Kidney (tissue), 14 donors: ENCODE results near the gene AKAP17A. TPM values are rescaled to one million over a fixed set of nuclear protein-coding genes. Genes with fewer than 3 reads are reported as not detected.

Experiments
- DNase-seq, 5 donors: peaks; one replicate each; pipeline ENCODE4 v3.0.0-alpha.2; 2013 to 2020
- FAIRE-seq: peaks from 2 replicates; lab custom pipeline; 2012; peaks lifted over from hg19 to GRCh38; lab: Jason Lieb, UNC
- H3K27ac ChIP-seq, 2 donors: one replicate each; pipeline ENCODE4 v1.7.0; 2013; ENCODE audit warnings: low read depth in 2 of 2, low read length in 2 of 2, inconsistent platforms in 1 of 2
- H3K27me3 ChIP-seq: one replicate; pipeline ENCODE4 v1.7.1; 2013; ENCODE audit warnings: low read length, inconsistent platforms; ENCODE audit not compliant: control insufficient read depth, insufficient read depth
- H3K36me3 ChIP-seq, 3 donors: one replicate each; pipeline versions ENCODE4 v1.7.0 to v1.7.1; 2013; ENCODE audit warnings: low read length in 3 of 3, control low read depth in 1 of 3, inconsistent platforms in 1 of 3; ENCODE audit not compliant: insufficient read depth in 3 of 3, control insufficient read depth in 2 of 3
- H3K4me1 ChIP-seq, 3 donors: one replicate each; pipeline versions ENCODE4 v1.7.0 to v1.7.1; 2013; ENCODE audit warnings: low read length in 3 of 3, inconsistent platforms in 1 of 3, low read depth in 1 of 3; ENCODE audit not compliant: control insufficient read depth in 2 of 3, insufficient read depth in 2 of 3
- H3K4me3 ChIP-seq, 3 donors: one replicate each; pipeline versions ENCODE4 v1.7.0 to v1.8.1; 2013; ENCODE audit warnings: low read length in 3 of 3, control low read depth in 1 of 3, inconsistent platforms in 1 of 3
- H3K9ac ChIP-seq, 3 donors: one replicate each; pipeline versions ENCODE4 v1.7.0 to v1.7.1; 2013; ENCODE audit warnings: low read length in 3 of 3, control low read depth in 1 of 3, inconsistent platforms in 1 of 3
- H3K9me3 ChIP-seq, 3 donors: one replicate each; pipeline versions ENCODE4 v1.7.0 to v1.7.1; 2013; ENCODE audit warnings: low read length in 3 of 3, control low read depth in 1 of 3, inconsistent platforms in 1 of 3; ENCODE audit not compliant: control insufficient read depth in 2 of 3, insufficient read depth in 1 of 3
- intact Hi-C: fragments of 100-400 bp; cut with DNase I; formaldehyde crosslinking; loops from one replicate; pipeline ENCODE4 v1.11.1; 2022
- polyA plus RNA-seq: library from polyadenylated mRNA; stranded (reverse); fragments of 350-450 nt; fragmentation: Illumina TruSeq; extraction: RNeasy Lipid Tissue Mini Kit (QIAGEN cat#74804); gene quantifications from one replicate; pipeline ENCODE4 v1.2.3, GENCODE V29; 2014; ENCODE audit warnings: low read depth, low replicate concordance; ENCODE audit not compliant: insufficient read depth
- total RNA-seq: library from RNA; stranded (reverse); fragmentation: NEBNext Ultra II Directional; extraction: Animal tissue kit (Norgen Biotek cat#: 25700); gene quantifications from one replicate; pipeline ENCODE4 v1.2.1, GENCODE V29; 2021
- TF ChIP-seq, protein P1 (sequence below): IDR thresholded peaks from 3 replicates; pipeline ENCODE4 v1.5.1; 2012; ENCODE audit warnings: mild to moderate bottlenecking, moderate library complexity, borderline replicate concordance; ENCODE audit not compliant: insufficient read depth; ENCODE audit errors: extremely low read depth
- donor health status: control.
- donor health status: control.
- donor health status: control.
- donor health status: control.
- donor health status: control.
- donor health status: DM: yes; HTN: yes; CAD: no.
- donor health status: Normal renal cell carcinoma (clear cell type).

AKAP17A gene
- total and polyA plus RNA-seq, 2 donors from 2014 or later = 19.6 to 45.1 TPM

DNA sequence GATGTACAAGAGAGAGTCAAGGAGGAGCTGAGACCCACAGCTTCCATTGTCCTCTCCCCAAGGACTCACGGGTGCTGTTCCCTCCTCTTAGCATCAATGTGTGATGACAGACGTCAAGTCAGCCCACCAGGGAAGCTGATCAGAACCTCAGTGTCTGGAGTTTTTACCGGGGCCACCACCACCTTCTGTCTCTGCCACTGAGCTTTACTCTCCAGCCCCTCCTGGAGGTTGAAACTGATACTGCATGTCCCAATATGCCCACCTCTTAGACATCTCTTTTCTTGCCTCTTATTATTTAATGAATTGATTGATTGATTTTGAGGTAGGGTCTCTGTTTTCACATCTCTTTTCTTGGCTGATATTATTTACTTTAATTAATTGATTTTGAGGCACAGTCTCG, 10.3 kb upstream of the AKAP17A start:
- FAIRE-seq = no peak
- H3K4me3 ChIP-seq = no peak overlapping the region
- no peaks in the 10 kb centered on the region for H3K36me3 ChIP-seq
- intact Hi-C loops = no loop called here
- H3K4me1 ChIP-seq = no peaks in the 10 kb centered on the region
- H3K27ac ChIP-seq = no peak overlapping the region
- TF ChIP-seq, protein P1, sequence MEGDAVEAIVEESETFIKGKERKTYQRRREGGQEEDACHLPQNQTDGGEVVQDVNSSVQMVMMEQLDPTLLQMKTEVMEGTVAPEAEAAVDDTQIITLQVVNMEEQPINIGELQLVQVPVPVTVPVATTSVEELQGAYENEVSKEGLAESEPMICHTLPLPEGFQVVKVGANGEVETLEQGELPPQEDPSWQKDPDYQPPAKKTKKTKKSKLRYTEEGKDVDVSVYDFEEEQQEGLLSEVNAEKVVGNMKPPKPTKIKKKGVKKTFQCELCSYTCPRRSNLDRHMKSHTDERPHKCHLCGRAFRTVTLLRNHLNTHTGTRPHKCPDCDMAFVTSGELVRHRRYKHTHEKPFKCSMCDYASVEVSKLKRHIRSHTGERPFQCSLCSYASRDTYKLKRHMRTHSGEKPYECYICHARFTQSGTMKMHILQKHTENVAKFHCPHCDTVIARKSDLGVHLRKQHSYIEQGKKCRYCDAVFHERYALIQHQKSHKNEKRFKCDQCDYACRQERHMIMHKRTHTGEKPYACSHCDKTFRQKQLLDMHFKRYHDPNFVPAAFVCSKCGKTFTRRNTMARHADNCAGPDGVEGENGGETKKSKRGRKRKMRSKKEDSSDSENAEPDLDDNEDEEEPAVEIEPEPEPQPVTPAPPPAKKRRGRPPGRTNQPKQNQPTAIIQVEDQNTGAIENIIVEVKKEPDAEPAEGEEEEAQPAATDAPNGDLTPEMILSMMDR = peak; percentile 68
- H3K9ac ChIP-seq = no peak overlapping the region
- H3K9me3 ChIP-seq = no peaks in the 10 kb centered on the region
- peak in 3 of 5 donors; percentile 58 to 73 (median 64) for DNase-seq
- H3K27me3 ChIP-seq = no peaks in the 10 kb centered on the region

DNA sequence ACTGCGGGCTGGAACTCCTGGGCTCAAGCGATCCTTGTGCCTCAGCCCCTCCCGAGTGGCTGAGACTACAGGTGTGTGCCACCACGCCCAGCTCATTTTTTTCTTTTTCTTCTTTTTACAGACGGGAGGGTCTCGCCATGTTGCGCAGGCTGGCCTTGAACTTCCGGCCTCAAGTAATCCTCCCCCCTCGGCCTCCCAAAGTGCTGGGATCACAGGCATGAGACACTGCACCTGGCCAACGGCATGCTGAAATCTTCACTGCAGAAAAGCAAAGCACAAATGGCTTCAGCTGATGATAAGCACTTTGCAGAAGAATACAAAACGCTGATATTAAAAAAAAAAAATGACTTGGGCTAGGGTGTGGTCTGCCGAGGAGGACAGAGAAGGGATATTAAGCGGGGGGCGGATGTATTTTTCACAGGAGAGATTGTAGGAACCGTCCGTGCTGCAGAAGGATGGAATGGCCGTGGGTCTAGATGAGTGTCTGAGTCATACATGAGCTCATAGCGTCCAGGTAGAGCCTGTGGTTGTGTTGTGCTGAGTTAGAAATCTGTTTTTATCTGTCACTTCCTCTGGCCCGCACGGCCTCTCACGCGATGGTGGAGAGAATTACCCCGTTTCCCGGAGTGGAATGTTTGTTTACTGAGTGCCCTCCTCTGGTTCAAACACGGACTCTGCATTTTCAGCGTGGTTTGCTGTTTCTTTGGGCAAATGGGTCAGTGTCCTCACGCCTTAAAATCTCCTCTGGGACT, 8.5 kb upstream of the AKAP17A start:
- H3K27me3 ChIP-seq = no peaks in the 10 kb centered on the region
- H3K4me1 ChIP-seq = no peaks in the 10 kb centered on the region
- no peaks in the 10 kb centered on the region for H3K9me3 ChIP-seq
- intact Hi-C loops = no loop called here
- TF ChIP-seq, protein P1 = no peak
- FAIRE-seq = no peak
- H3K36me3 ChIP-seq = no peaks in the 10 kb centered on the region
- no peak overlapping the region for H3K27ac ChIP-seq
- H3K9ac ChIP-seq = no peak overlapping the region
- no peak for DNase-seq
- H3K4me3 ChIP-seq = no peak overlapping the region

DNA sequence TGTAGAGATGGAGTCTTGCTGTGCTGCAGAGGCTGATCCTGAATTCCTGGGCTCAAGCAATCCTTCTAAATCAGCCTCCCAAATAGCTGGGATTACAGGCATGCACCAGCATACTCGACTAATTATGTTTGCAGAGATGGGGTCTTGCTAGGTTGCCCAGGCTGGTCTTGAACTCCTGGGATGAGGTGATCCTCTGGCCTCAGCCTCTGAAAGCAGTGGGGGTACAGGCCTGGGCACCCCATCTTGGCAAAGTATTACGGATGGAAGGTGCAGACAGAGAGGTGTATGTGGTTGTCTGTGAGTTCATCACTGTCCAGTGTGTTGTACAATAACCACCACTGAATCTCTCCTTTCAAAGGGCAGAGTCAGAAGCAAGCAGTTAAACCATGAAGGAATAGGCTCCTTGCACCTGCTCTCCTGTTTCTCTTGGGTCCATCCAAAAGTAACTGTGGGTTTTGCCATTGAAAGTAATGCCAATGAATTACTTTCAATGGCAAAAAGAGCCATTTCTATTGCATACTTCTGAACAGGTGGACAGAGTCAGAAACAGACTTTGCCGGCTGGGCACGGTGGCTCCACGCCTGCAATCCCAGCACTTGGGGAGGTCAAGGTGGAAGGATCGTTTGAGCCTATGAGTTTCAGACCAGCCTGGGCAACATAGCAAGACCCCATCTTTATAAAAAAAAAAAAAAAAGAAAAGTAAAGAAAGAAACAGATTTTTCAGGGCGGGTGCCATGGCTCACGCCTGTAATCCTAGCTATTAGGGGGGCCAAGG, 7.0 kb upstream of the AKAP17A start:
- H3K4me1 ChIP-seq = no peaks in the 10 kb centered on the region
- no peaks in the 10 kb centered on the region for H3K36me3 ChIP-seq
- TF ChIP-seq, protein P1 = no peak
- no peaks in the 10 kb centered on the region for H3K27me3 ChIP-seq
- no peak overlapping the region for H3K4me3 ChIP-seq
- H3K9me3 ChIP-seq = no peaks in the 10 kb centered on the region
- H3K9ac ChIP-seq = no peak overlapping the region
- DNase-seq (no peak), FAIRE-seq (no peak)
- no peak overlapping the region for H3K27ac ChIP-seq
- intact Hi-C loops = no loop called here
